Activated gamma-delta T cell treated with anti-CD3 and anti-CD28 coated beads, Interleukin-2, amount 50 U/mL, for 16 hours (primary cell): ENCODE results near the gene TBC1D22A.

Experiments used
- DNase-seq: peaks from one replicate; pipeline ENCODE4 v3.0.0-alpha.2; 2020; ENCODE audit warnings: low read depth

Gene TBC1D22A

GRCh38 chr22:46795845-46796565, 33.6 kb downstream of the TBC1D22A start:
- DNase-seq: no peak

- DNase-seq: no peak
These were observed 34.2 kb downstream of the TBC1D22A start for GRCh38 chr22:46796566-46797195.

- no peak for DNase-seq
These were observed 34.9 kb downstream of the TBC1D22A start for GRCh38 chr22:46797355-46797754.

- no peak for DNase-seq
These were observed 35.6 kb downstream of the TBC1D22A start for GRCh38 chr22:46798041-46798365.

- peak; percentile 56 for DNase-seq
These were observed 36.2 kb downstream of the TBC1D22A start for GRCh38 chr22:46798366-46799350.

- no peak for DNase-seq
These were observed 37.2 kb downstream of the TBC1D22A start for GRCh38 chr22:46799626-46800025.

- no peak for DNase-seq
These were observed 37.8 kb downstream of the TBC1D22A start for GRCh38 chr22:46800102-46800857.

GRCh38 chr22:46801331-46801811, 38.9 kb downstream of the TBC1D22A start:
- no peak for DNase-seq

- DNase-seq: no peak
These were observed 39.6 kb downstream of the TBC1D22A start for GRCh38 chr22:46801826-46802607.

GRCh38 chr22:46802608-46803027, 40.2 kb downstream of the TBC1D22A start:
- no peak for DNase-seq

- peak; percentile 53 for DNase-seq
These were observed 40.8 kb downstream of the TBC1D22A start for GRCh38 chr22:46803031-46803880.

GRCh38 chr22:46803936-46804335, 41.5 kb downstream of the TBC1D22A start:
- no peak for DNase-seq

- DNase-seq: no peak
These were observed 44.3 kb downstream of the TBC1D22A start for GRCh38 chr22:46806794-46807193.

GRCh38 chr22:46807458-46807857, 45.0 kb downstream of the TBC1D22A start:
- no peak for DNase-seq

- no peak for DNase-seq
These were observed 46.9 kb downstream of the TBC1D22A start for GRCh38 chr22:46809153-46809885.

- no peak for DNase-seq
These were observed 48.7 kb downstream of the TBC1D22A start for GRCh38 chr22:46810856-46811786.

GRCh38 chr22:46812034-46812605, 49.7 kb downstream of the TBC1D22A start:
- DNase-seq: no peak

GRCh38 chr22:46812788-46813187, 50.3 kb downstream of the TBC1D22A start:
- no peak for DNase-seq
